Measurements from ENCODE around the gene SMIM21.

The SMIM21 gene

DNA sequence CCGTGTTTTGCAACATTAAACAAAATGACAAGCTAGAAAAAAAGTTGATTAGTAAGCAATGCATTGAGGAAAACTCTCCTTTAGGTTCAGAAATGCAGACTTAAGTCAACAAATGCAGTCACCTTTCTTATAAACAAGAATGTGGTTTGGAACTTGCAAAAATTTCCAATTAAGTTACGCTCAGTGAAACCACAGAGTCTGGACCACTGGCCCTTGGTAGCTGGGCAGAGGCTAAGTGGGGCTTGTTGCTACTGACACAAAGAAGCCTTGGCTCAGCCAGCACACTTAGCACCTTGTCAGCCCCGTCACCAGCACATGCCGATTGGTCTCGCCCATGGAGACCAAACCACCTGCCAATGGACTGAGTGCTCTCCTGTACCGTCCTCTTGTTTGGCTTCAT lies 53.0 kb downstream of the SMIM21 start:
- DNase-seq = no peak

DNA sequence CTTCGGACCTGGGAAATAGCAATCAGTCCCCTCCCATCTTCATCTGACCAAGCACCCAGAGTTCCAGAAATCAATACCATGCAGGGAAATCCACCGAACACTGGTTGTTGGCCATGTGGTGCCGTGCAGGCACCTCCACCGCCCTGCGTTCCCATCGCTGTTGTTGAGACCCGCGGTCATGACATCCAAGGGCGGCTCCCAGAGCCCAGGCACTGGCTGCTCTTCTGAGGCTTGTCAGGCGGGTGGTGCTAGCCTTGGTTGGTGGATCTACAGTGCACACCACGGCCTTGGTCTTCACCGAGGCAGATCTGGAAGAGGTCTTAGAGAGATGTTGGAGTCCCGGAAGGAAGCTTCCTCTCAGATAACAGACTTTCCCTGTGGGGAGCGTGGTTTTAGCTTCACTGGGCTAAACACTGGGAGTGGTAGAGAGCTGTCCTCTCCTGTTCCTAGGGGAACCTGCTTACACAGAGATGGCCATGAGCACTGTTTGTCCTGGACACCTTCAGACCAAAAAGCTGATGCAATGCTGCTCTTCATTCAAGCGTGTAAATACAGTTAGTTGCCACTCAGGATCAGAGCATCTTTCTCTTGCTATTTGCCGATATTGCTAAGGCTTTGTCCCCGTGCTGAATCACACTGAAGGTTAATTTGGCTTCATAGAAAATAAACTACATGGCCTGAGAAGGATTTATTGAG lies 58.3 kb downstream of the SMIM21 start:
- DNase-seq = no peak

DNA sequence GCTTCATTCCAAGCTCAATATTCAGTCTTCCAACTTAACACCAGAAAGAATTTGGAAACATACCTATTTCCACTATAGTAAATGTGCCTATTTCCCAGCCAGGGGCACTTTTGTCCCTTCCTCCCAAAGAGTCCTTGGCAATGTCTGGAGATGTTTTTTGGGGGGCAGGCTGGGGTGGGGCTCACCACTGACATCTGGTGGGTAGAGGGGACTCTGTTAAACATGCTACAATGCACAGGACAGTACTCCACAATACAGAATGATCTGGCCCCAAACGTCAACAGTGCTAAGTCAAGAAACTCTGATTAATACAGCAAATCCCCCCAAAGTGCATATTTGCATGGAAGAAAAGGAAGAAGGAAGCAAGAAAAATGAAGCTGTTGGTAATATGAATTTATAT lies 61.7 kb downstream of the SMIM21 start:
- no peak for DNase-seq

DNA sequence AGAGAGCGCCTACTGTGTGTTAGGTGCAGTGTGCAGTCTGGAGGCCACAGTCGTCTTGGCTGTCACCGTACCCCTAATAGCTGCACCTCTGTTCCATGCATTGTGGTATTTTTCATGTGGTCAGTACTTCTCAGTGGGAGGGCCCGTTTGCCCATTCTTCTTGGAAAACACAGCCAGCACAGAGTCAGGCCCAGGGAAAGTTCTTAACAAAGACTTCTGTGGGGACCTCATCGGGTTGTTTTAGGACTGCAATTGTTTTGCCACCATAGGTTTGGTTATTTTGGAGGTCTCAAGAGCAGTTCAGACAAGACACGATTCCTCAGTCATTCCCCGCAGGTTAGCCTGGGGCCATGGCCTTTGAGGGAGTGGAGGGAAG lies 62.3 kb downstream of the SMIM21 start:
- DNase-seq = no peak

DNA sequence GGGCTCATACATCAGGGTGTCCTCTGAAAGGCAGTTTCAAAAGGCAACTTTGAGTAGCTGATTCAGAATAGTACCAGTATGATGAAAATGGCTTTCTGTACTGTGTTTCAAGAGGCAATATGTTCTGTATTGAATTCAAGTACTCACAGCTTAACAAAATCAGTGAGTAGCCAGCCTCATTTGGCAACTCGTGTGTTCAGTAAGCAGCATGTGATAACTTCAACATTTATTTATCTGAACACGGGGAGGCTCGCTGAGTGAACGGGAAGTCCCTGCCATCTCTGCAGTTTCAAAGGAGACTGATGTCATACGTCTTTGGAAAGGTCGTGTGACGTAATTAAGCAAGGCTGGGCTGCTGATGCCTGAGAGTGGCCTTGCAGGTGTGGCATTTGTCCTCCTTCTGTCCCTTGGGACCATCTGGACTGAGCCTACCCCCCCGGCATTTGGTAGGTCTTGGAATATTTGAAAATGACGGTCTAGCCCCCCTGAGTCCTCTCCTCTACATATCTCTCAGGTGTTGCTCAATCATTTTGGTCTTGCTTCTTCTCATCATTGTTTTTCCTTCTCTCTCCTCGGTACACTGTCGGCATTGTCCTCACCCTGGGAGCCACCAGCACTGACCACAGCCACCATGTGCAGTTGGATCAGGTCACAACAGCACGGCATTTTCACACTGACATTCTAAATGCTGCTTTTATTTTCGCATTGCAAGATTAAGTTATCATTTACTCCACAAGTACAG lies 62.8 kb downstream of the SMIM21 start:
- no peak for DNase-seq

DNA sequence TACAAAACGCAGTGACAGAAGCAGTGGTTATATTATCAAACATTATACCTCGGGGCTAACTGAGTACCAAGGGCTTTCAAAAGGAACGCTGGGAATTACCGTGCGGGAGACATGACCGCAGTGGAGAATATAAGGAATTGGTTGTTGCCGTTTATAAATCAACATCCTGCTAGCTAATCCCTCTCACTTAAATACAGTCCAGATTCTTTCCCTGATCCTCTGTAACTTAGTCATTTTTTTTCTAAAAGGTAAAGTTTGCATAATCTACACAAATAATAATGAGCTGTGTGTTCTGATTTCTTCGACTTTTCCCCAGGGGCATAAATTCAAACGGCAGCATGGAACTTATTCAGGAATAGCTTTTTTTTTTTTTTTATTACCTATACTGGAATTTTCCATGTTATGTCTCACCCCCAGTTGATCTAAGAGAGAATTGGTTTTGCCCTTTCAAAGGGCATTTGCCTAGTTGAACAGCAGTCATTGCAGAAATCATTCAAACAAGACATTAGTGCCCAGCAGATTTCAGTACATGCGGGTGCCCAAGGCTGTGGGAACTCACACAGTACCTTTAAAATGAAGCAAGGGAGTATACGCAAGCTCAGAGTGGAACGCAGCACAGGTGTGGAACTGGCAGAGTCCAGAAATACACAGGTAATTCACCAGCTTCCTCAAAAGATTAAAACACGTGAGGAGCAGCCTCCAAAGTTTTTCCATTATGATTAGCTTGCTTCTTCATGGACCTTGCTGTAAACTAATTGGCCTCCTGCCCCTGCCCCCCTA lies 63.9 kb downstream of the SMIM21 start:
- DNase-seq = no peak

DNA sequence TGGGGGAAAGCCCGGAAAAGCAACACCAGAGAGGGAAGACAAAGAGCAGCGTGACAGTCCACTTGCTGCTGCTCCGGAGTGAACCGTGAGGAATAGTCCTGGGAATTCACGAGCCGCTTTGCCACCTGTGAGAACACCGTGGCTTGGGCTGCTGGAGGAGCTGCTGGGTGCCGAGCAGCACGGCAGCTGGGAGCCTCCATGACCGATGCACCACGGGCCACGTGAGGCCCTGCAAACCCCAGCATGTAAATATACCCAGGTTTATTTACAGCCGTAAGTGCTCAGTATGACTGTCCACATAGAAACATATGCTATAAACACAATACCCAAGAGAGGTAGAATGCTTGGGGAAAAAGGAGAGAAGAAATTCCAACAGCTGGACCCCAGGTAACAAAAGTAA lies 65.1 kb downstream of the SMIM21 start:
- DNase-seq = no peak

DNA sequence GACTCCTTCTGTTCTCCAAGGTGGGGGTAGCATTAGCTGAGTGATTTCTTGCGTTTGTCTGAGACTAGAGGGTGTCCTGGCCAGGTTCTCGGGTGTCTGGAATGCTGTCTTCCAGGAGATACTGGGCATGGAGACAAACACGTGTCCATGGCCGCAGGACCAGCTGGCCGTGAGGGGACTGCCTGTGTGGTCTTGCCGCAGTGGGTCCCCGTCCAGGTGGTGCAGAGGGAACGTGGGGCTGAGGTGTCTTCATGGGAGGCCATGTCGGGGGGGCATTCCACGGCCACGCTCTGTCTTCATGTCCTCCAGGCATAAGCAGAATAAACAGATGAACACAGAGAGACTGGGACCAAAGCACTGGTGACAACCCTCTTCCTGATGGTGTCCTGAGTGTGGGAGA lies 66.6 kb downstream of the SMIM21 start:
- DNase-seq = no peak

DNA sequence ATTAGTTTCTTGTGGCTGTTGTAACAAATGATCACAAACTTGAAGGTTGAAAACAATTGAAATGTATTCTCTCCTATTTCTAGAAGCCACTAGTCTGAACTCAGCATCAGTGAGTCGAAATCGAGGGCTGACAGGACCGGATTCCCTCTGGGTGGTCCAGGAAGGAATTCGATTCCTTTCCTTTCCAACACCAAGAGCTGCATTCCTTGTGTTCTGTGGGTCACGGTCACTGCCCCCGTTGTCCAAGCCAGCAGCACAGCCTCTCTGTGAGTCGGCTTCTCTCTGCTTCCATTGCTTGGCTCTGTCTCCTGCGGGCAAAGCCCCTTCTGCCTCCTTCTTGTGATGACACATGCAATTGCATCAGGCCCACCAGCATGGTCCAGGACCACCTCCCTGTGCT lies 67.3 kb downstream of the SMIM21 start:
- DNase-seq = no peak

Measured in T1000 (cell line).